GM18502 (cell line): Measurements from ENCODE around the gene RECQL5.
"Not testable (repeated sequence)": the region's sequence is repeated elsewhere in the genome, so short reads cannot be mapped to it uniquely, and the experiment has no call there.

Experiments used
- ATAC-seq: cut with Tn5 transposase; IDR thresholded peaks from one replicate; pipeline ENCODE4 v1.9.1; 2021; ENCODE audit warnings: mild to moderate bottlenecking; ENCODE audit not compliant: unreplicated experiment, poor library complexity

RECQL5 gene

DNA sequence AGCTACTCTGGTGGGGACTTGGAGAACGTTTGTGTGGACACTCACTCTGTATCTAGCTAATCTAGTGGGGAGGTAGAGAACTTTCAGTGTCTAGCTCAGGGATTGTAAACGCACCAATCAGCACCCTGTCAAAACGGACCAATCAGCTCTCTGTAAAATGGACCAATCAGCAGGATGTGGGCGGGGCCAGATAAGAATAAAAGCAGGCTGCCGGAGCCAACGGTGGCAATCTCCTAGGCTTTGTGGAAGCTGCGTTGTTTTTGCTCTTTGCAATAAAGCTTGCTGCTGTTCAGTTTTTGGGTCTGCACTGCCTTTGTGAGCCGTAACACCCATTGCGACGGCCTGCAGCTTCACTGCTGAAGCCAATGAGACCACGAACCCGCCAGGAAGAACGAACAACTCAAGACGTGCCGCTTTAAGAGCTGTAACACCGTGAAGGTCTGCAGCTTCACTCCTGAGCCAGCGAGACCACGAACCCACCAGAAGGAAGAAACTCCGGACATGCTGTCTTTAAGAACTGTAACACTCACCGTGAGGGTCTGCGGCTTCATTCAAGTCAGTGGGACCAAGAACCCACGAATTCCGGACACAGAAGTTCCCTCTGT lies 85.7 kb downstream of the RECQL5 start:
- ATAC-seq: not testable (repeated sequence)
